GM21423 (cell line): ENCODE data around the gene TRDMT1.
A peak's percentile ranks its signal among the peaks of the same experiment; 100 is the strongest.

Experiments
- ATAC-seq: cut with Tn5 transposase; IDR thresholded peaks from one replicate; pipeline ENCODE4 v1.9.1; 2021; ENCODE audit warnings: mild to moderate bottlenecking, moderate library complexity; ENCODE audit not compliant: unreplicated experiment

Gene TRDMT1

GRCh38 chr10:17212802-17213221 is 11.3 kb upstream of the TRDMT1 start:
- no peak for ATAC-seq

- ATAC-seq = no peak
Observed at GRCh38 chr10:17210361-17210760, 8.9 kb upstream of the TRDMT1 start.

- ATAC-seq = no peak
Observed at GRCh38 chr10:17209881-17210280, 8.4 kb upstream of the TRDMT1 start.

- ATAC-seq = no peak
Observed at GRCh38 chr10:17209302-17209701, 7.8 kb upstream of the TRDMT1 start.

DNA sequence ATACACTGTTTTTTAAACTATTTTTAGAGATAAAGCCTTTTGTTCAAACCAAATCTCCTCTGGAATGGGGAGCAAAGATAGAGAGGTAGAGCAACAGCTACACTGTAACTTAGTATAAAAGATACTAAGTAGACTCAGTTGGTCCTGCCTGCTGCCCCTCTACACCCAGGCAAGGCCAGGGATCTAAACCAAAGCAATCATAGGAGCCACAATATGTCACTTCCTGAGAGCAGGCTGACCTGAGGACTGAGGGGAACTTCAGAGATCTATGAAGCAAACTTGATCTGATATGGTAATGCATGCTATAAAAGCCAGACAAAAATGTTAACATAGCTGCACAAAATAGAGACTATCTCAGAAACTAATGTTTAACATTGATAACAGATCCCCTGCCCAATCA is 7.0 kb upstream of the TRDMT1 start:
- ATAC-seq = no peak

DNA sequence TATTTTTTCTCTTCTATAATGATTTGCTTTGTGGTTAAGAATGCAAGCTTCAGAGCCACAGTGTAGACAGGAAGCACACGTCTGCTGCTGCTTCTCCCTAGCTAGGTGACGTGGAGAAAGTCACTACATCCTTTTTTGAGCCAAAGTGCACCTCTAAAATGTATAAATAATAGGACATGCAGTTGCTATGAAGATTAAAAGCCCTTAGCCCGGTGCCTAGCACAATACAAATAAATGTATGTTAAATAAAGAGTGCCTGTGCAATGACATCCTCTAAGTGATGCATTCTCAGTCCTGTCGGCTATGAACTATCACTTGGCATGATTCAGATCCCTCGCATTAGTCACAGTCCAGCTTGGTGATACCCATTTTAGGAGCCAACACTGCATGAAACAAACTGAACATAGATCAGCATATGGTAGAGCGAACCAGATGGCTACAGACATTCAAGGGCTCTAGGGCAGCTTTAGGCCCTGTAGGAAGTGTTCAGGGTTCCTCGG is 4.8 kb upstream of the TRDMT1 start:
- peak; percentile 64 for ATAC-seq

- ATAC-seq = no peak
Observed at GRCh38 chr10:17203416-17203815, 1.9 kb upstream of the TRDMT1 start.

DNA sequence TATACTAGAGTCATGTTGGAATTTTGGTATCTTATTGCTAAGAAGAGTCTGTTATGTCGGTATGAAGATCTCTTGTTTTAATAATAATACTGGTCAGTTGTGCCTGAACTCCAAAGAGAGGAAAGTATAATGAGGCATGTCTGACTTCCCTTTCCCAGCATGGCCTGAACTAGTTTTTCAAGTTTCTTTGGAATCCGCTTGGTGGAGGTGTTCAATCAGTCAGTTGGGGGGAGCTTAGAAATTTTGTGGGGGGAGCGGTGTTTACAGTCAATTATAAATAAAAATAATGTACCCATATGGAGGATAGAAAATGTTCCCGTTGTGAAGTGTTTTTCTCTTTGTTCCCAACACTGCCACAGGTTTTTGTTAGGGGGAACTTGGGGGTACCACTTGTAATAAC is 1.5 kb upstream of the TRDMT1 start:
- ATAC-seq = no peak

GRCh38 chr10:17202506-17202905 is 1.0 kb upstream of the TRDMT1 start:
- ATAC-seq = no peak

DNA sequence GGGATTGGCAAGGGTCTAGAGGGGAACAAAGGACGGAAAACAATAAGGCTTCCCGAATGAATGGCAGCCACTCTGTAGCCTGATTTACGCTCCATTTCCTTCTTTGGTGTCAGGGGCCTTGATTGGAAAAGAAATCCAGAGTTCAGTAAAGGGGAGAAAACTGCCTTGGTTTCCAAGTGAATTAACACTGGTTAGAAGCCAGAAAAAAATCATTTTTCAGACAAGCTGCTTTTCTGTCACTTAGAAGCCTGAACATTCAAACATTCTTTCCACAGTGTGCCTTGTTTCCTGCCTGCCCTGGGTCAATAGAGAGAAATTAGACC is 283 bp upstream of the TRDMT1 start:
- no peak for ATAC-seq

DNA sequence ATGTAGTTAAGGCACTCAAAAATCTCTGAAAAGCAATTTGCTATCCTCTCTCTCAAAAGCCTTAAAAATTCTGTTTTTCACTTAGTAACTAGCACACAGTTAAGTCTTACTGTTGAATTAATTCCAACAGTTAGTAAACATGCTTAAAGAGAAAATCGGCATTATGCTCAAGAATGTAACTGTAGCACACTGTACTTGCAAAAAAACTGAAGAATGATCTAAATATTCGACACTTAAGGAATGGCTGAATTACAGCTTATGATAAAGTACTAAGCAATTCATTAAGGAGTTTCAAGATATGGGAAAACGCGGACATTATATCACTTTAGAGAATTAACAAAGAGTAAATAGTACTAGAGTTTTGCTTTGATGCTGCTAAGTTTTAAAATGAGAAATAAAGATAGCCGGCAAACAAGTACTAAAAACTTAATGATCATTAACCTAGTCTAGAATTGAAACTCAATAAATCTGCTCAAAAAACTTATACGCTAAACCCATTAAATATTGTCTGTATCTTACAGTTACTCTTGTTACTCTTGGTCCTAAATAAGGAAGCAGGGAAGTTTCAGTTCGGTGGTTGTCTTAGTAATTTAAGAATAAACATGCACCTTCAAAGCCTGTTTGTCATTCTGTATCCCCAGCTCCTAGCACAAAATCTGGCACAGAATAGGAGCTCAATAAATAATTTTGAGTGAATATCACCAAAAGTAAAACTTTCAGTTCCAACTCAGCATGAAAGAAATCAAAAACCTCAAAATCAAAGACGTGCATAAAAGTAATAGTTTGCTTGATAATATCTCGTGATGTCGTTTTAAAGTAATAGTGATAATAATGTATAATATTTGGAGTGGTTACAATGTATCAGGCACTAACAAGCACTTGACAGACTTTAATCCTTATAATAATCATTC is 1.2 kb downstream of the TRDMT1 start:
- no peak for ATAC-seq

- no peak for ATAC-seq
Observed at GRCh38 chr10:17199351-17199804, 2.1 kb downstream of the TRDMT1 start.

DNA sequence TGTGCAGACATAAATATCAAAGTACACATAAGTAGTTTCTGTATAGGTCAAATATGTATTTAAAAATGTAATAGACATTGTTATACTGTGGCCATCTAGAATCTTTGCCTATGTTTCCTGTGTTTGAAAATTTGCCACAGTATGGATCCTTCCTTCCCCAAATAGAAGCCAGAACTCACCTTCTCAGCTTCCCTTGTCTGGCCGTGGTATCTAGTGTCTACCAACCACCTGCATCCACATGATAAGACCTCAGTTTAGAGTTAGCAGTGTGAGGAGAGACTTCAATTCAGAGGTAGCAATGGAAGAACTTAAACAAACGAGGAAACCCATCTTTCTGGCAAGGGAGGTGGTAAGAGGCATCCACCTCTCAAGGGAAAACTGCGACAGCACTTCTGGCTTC is 4.9 kb downstream of the TRDMT1 start:
- no peak for ATAC-seq

DNA sequence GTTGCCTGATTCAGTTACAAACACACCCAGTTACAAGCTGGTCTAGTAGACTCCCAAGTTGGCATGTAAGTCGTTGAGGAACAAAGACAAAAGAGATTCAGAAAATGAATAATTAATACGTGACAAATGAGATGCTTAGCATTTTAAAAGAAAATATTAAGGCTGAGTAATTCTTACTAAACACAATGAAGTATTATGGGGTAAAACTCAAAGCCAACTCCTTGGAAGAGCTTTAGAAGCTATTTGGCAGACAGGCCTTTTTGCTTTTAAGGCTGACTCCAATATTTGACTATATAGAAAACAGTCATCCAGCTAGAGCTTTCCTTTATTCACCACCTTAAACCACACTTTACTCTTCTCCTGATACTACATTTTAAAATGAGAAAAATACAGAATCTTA is 5.4 kb downstream of the TRDMT1 start:
- ATAC-seq = no peak

- ATAC-seq = no peak
Observed at GRCh38 chr10:17195083-17195482, 6.4 kb downstream of the TRDMT1 start.

DNA sequence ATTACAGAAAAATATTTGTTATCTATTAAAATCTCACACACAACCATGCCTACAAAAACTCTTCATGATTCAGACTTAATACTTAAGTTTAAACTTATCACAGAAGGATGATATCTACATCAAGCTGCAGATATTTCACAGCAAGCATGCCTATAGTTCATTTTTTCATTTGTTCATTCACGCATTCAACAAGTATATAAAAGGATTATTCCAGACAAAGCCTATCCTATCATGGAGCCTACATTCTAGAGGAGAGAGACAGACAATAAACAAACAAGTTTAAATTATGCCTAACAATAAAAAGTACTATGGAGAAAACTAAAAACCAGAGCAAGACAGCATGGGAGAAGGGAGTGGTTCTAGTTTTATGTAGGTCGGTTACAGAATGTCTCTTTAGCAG is 10.9 kb downstream of the TRDMT1 start:
- no peak for ATAC-seq

DNA sequence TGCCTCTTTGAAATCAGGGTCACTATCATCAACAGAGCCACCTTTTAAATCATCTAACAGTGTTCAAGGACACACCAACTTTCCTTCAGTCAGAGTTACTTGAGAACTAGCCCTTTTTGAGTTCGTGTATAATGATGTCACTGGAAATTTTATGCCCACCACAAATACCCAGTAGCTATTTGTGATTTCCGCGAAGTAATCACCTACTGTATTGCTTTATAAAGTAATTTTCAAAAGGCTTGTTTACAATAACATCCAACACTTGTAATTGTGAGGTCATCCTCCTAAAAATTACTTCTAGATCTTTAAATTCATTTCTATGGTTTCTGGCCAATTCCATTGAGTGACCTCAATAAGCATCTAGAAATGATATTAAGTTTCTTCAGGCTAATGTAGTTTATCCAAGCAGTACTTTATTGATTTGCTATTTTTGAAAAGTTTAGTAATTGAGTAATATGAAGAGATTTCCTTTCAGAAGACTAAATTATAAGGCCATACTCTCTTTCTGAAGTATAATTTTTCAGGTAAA is 12.8 kb downstream of the TRDMT1 start:
- ATAC-seq = no peak

- no peak for ATAC-seq
Observed at GRCh38 chr10:17185873-17186272, 15.6 kb downstream of the TRDMT1 start.

DNA sequence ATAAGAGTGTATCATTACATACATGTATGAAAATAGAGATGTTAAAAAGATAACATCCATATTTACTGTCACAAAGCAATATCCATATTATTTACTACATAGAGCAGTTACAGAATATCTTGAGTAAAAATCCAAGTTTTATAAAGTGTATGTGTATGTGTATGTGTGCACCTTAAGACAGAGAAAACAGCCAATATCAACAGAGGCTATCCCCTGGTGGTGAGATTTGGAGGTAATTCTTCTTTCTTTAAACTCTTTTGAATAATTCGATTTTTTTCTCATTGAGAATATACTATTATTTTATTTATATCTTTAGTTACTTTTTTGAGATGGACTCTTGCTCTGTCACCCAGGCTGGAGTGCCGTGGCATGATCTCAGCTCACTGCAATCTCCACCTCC is 18.4 kb downstream of the TRDMT1 start:
- no peak for ATAC-seq

DNA sequence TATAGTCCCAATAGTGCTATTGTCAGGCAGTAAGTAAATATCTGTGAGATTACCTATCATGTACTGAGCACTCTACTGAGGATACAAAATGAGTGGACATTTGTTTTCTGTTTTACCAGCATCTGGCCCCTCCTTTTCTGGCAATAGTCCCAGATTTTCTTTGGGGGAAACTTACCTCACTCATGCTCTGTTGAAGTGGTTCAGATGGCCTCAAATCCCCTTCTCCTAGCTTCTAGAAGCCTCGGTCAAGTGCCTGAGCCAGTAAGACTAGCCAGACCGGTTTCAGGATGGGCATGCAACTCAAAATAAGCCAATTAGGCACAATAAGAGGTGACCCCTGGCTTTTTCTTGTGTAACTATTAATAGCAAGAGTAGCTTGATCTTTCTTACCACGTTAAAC is 19.7 kb downstream of the TRDMT1 start:
- no peak for ATAC-seq

DNA sequence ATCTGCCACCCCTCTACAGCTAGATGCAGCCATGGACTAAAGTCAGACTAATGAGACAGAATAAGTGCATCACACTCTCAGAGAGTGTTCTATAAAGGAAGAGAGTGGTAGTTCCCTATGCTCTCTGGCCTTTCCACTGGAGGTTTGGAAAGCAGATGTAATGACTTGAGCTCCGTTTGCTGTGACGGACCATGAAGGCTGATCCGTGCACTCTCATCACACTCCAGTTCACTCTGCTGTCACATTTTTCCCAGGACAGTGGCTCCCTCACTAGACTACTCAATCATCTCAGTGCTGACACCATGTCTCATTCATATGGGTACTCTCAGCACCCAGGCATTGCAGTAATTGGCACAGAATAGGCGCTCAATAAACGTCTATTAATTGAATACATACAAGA is 20.4 kb downstream of the TRDMT1 start:
- no peak for ATAC-seq

- ATAC-seq = no peak
Observed at GRCh38 chr10:17179002-17179401, 22.5 kb downstream of the TRDMT1 start.

- no peak for ATAC-seq
Observed at GRCh38 chr10:17178006-17178405, 23.5 kb downstream of the TRDMT1 start.
